Subcutaneous abdominal adipose tissue (tissue), 5 donors: ENCODE data around the gene STARD3.

ENCODE experiments used
- H3K27ac ChIP-seq: one replicate; pipeline ENCODE4 v1.7.0; 2013; ENCODE audit warnings: low read depth, mild to moderate bottlenecking, inconsistent platforms, low read length, moderate library complexity
- H3K27me3 ChIP-seq, 5 donors: one replicate each; pipeline ENCODE4 v1.7.0; 2013; ENCODE audit warnings: low read length in 5 of 5, inconsistent platforms in 1 of 5; ENCODE audit not compliant: control insufficient read depth in 5 of 5, insufficient read depth in 4 of 5
- H3K36me3 ChIP-seq, 5 donors: one replicate each; pipeline ENCODE4 v1.7.0; 2013; ENCODE audit warnings: low read length in 5 of 5; ENCODE audit not compliant: control insufficient read depth in 5 of 5, insufficient read depth in 5 of 5
- H3K4me1 ChIP-seq, 5 donors: one replicate each; pipeline ENCODE4 v1.7.0; 2013; ENCODE audit warnings: low read length in 5 of 5, mild to moderate bottlenecking in 3 of 5, moderate library complexity in 1 of 5; ENCODE audit not compliant: control insufficient read depth in 5 of 5, insufficient read depth in 5 of 5
- H3K4me3 ChIP-seq, 5 donors: one replicate each; pipeline ENCODE4 v1.7.0; 2013; ENCODE audit warnings: low read length in 5 of 5, low read depth in 1 of 5
- H3K9ac ChIP-seq, 5 donors: one replicate each; pipeline ENCODE4 v1.7.0; 2013; ENCODE audit warnings: low read length in 5 of 5, mild to moderate bottlenecking in 4 of 5, moderate library complexity in 3 of 5
- H3K9me3 ChIP-seq, 5 donors: one replicate each; pipeline ENCODE4 v1.7.0; 2013; ENCODE audit warnings: low read length in 5 of 5; ENCODE audit not compliant: control insufficient read depth in 5 of 5
- donor health status: healthy.
- donor health status: healthy.
- donor health status: healthy.
- donor health status: healthy.
- donor health status: healthy.

STARD3 gene

GRCh38 chr17:39663340-39663687 is 26.4 kb downstream of the STARD3 start:
- H3K27ac ChIP-seq, result no peak overlapping the region
- H3K9me3 ChIP-seq, result no peaks in the 10 kb centered on the region
- no peak overlapping the region for H3K4me3 ChIP-seq
- H3K36me3 ChIP-seq, result peaks cover 0 to 48% (median 45%) of the 10 kb centered on the region in 5 donors
- H3K4me1 ChIP-seq, result peaks cover 2 to 80% (median 39%) of the 10 kb centered on the region in 5 donors
- H3K27me3 ChIP-seq, result peaks cover 10 to 24% (median 22%) of the 10 kb centered on the region in 5 donors
- no peak overlapping the region for H3K9ac ChIP-seq

DNA sequence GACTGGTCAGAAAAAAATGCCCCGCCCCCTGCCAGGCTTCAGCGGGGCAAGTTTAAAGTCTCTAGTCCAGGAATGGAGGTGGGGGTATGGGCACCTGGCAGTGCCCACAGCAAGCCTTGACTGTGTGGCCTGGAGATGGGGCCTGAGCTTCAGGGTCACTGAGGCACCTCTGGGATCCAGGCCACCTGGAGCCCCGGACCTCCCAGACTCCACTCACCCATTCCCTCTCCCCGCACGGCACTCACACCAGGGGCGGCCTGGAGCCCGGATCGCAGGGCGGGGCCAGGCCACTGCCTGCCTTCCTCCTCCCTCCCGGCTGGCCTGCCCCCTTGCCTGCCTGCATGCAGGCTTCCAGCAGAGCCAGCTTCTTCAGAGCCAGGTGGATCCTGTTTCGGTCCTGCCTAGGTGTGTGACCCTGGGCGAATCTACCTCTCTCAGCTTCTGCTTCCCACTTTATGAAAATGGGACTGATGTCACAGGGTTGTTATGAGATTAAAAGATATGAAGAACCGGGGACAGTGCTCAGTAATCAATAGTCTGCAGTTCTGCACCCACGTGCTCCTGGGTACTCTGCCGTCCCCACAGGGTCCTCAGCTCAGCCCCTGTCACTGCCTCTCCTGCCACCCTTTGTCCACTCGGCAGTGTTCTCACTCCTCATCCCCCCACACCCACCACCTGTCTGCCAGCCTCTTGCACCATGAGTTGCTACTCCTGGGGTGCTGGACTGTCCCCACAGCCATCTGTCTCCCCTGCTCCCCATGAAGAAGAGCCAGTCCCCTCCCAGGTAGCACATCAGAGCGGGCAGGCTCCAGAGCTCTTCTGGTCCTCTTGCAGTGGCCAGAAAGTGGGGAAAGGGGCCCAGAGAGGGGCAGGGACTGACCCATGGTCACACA is 27.0 kb downstream of the STARD3 start:
- Histone ChIP-seq H3K4me3 (no peak overlapping the region), H3K9me3 (no peaks in the 10 kb centered on the region), H3K27me3 (peaks cover 13 to 28% (median 28%) of the 10 kb centered on the region in 5 donors), H3K9ac (no peak overlapping the region), H3K27ac (no peak overlapping the region), H3K36me3 (peaks cover 0 to 42% (median 39%) of the 10 kb centered on the region in 5 donors), H3K4me1 (peaks cover 3 to 80% (median 44%) of the 10 kb centered on the region in 5 donors)

GRCh38 chr17:39664581-39665561 is 27.9 kb downstream of the STARD3 start, which contains the start of gene TCAP:
TCAP (plus strand) TSS chr17:39665349; CDS start chr17:39665360, 11 bp downstream.
- Histone ChIP-seq H3K27ac (no peak within 1 kb of the TSS), H3K9ac (no peak within 1 kb of the TSS)

DNA sequence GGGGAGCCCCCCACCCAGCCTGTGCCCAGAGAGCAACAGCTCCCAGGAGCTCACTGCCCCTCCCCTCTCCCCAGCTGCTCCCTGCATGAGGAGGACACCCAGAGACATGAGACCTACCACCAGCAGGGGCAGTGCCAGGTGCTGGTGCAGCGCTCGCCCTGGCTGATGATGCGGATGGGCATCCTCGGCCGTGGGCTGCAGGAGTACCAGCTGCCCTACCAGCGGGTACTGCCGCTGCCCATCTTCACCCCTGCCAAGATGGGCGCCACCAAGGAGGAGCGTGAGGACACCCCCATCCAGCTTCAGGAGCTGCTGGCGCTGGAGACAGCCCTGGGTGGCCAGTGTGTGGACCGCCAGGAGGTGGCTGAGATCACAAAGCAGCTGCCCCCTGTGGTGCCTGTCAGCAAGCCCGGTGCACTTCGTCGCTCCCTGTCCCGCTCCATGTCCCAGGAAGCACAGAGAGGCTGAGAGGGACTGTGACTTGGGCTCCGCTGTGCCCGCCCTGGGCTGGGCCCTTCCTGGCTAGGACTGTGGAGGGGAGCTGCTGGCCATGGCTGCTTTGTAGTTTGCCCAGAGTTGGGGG is 28.8 kb downstream of the STARD3 start:
- Histone ChIP-seq H3K27ac (no peak overlapping the region), H3K4me1 (peaks cover 2 to 63% (median 32%) of the 10 kb centered on the region in 5 donors), H3K27me3 (peaks cover 24 to 45% (median 42%) of the 10 kb centered on the region in 5 donors), H3K9me3 (no peaks in the 10 kb centered on the region), H3K36me3 (peaks cover 0 to 25% (median 24%) of the 10 kb centered on the region in 5 donors), H3K9ac (no peak overlapping the region), H3K4me3 (no peak overlapping the region)

More at GRCh38 chr17:39664581-39665561, 27.9 kb downstream of the STARD3 start, which contains the start of gene TCAP:
- H3K36me3 ChIP-seq, result peaks cover 0 to 34% (median 32%) of the 10 kb centered on the region in 5 donors
- H3K4me1 ChIP-seq, result peaks cover 2 to 72% (median 39%) of the 10 kb centered on the region in 5 donors
- no peak within 1 kb of the TSS for H3K4me3 ChIP-seq
- peaks cover 17 to 36% (median 34%) of the 10 kb centered on the region in 5 donors for H3K27me3 ChIP-seq
- H3K9me3 ChIP-seq, result no peaks in the 10 kb centered on the region

GRCh38 chr17:39666231-39666600 is 29.3 kb downstream of the STARD3 start:
- Histone ChIP-seq H3K9ac (no peak overlapping the region), H3K27me3 (peaks cover 29 to 49% (median 47%) of the 10 kb centered on the region in 5 donors), H3K4me3 (no peak overlapping the region), H3K4me1 (peaks cover 2 to 58% (median 27%) of the 10 kb centered on the region in 5 donors), H3K36me3 (peaks cover 0 to 20% (median 19%) of the 10 kb centered on the region in 5 donors), H3K9me3 (no peaks in the 10 kb centered on the region), H3K27ac (no peak overlapping the region)

DNA sequence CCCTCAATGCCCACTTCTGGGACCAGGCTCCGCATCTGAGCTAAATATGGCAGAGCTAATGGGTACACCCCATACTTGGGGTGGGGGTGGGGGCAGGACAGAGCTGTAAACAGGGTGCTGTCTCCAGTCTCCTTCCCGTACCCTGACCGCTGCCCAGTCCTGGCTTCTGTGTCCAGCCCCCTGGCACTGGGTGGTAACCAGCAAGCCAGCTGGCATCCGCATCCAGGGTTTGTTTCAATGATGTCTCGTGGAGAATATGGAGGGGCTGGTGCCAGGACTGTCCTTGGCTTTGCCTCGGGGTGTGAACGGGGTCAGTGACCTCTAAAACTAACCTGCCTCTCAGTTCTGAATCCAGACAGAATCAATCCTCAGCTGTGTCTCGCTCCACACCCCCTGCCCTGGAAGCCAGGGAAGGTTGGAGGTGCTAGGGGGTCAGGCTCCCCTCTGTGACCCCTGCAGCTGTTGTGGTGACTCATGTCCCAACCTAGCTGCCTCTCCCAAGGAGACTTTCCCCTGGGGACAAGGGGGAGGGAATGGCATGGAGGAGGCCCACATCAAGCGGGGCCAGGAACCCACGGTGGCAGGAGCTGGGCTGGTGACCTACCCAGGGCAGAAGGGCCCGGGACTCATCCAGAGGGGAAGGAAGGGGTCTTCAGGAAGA is 29.8 kb downstream of the STARD3 start:
- H3K9ac ChIP-seq, result peak overlapping the region in 1 of 5 donors; percentile 10
- H3K4me3 ChIP-seq, result no peak overlapping the region
- no peaks in the 10 kb centered on the region for H3K9me3 ChIP-seq
- H3K27ac ChIP-seq, result no peak overlapping the region
- H3K27me3 ChIP-seq, result peaks cover 34 to 55% (median 49%) of the 10 kb centered on the region in 5 donors
- peaks cover 2 to 53% (median 27%) of the 10 kb centered on the region in 5 donors for H3K4me1 ChIP-seq
- H3K36me3 ChIP-seq, result peaks cover 0 to 15% (median 14%) of the 10 kb centered on the region in 5 donors

DNA sequence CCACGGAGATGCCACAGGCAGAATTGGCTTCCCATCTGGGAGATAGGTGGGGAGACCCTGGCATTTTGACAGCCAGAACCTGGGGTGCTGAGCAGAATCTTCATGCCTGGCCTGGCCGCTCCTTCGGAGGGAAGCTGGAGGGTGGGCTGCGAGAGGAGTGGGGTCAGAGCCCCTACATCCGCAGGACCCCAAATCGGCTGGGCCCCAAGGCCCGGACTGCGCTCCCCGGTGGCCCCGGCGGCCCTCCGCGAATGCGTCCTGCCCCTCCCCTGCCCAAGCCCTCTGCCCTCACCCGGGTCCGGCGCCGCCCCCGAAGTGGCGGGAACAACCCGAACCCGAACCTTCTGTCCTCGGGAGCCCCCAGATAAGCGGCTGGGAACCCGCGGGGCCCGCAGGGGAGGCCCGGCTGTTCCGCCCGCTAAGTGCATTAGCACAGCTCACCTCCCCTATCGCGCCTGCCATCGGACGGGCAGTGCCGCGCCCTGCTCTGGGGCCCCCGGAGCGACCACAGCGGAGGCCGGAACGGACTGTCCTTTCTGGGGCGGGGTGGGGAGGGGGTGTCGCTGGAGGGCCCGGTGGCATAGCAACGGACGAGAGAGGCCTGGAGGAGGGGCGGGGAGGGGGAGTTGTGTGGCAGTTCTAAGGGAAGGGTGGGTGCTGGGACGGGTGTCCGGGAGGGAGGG is 30.5 kb downstream of the STARD3 start:
- peaks cover 2 to 50% (median 32%) of the 10 kb centered on the region in 5 donors for H3K4me1 ChIP-seq
- no peak overlapping the region for H3K27ac ChIP-seq
- H3K27me3 ChIP-seq, result peaks cover 38 to 61% (median 49%) of the 10 kb centered on the region in 5 donors
- H3K36me3 ChIP-seq, result peaks cover 0 to 8% (median 7%) of the 10 kb centered on the region in 5 donors
- no peaks in the 10 kb centered on the region for H3K9me3 ChIP-seq
- H3K4me3 ChIP-seq, result no peak overlapping the region
- H3K9ac ChIP-seq, result peak overlapping the region in 1 of 5 donors; percentile 10

- Histone ChIP-seq H3K27ac (no peak within 1 kb of the TSS), H3K9ac (peak within 1 kb of the TSS in 2 of 5 donors; percentile 10 to 41), H3K27me3 (peaks cover 38 to 61% (median 49%) of the 10 kb centered on the region in 5 donors), H3K9me3 (no peaks in the 10 kb centered on the region), H3K4me1 (peaks cover 2 to 43% (median 32%) of the 10 kb centered on the region in 5 donors), H3K4me3 (peak within 1 kb of the TSS in 3 of 5 donors; percentile 36 to 62 (median 52)), H3K36me3 (no peaks in the 10 kb centered on the region)
Measured at GRCh38 chr17:39667945-39668924, 31.3 kb downstream of the STARD3 start, which contains the start of gene PNMT. PNMT (plus strand) TSS chr17:39668453; CDS start chr17:39668476, 23 bp downstream.
